Measurements from ENCODE around the gene SEC16B. TPM values are rescaled to one million over a fixed set of nuclear protein-coding genes. Genes with fewer than 3 reads are reported as not detected.

Gene SEC16B
- total and polyA plus RNA-seq, 2 of the 13 experiments (the other 11 are each of a cell fraction or from before 2014, with no cell fraction given): 4.6 to 5.8 TPM

DNA sequence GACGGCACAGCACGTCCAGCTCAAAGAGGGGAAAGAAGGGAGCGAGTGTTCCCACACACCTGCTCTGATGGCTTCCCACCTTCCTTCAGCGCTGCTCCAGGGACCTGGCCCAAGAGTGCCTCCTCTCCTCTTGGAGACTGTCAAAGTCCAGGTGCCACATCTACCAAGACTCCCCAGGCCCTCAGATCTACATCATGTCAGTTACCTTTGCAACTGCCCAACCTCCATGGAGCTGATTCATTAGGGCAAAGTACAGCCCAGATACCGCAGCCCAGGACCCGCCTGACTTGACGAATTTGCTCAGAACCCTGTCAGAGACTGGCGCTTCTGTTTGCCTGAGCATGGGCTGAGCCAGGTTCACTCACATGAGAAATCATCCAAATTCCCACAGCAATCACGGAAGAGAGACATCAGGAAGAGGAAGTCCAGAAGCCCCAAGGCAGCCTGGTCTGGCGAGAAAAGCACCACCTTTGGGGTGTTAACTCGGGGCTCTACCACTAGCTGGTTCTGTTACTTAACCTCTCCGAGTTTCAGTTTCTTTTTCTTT lies at the start of gene SEC16B (continued):
- TF ChIP-seq ARID4A (CRISPR knock-in tag; IDR thresholded peaks at IDR 0.05; ENCODE audit: borderline replicate concordance) (peak; percentile 64; the same call in 1 of the 2 replicates), SETDB1 (CRISPR knock-in tag; IDR thresholded peaks at IDR 0.05; ENCODE audit: borderline replicate concordance) (no peak), GATAD2A (CRISPR knock-in tag; IDR thresholded peaks at IDR 0.05) (peak; percentile 70), FOXA3 (CRISPR knock-in tag; IDR thresholded peaks at IDR 0.05) (no peak), SMAD3 (CRISPR knock-in tag; IDR thresholded peaks at IDR 0.05) (0 out of 2 replicates have a peak, but pooled peaks have one; percentile 49), FOSL1 (CRISPR knock-in tag; IDR thresholded peaks at IDR 0.05; ENCODE audit: borderline replicate concordance) (peak; percentile 24; the same call in 1 of the 2 replicates), IKZF5 (CRISPR knock-in tag; IDR thresholded peaks at IDR 0.05) (peak; percentile 51; the same call in 1 of the 2 replicates), SAFB2 (CRISPR knock-in tag; IDR thresholded peaks at IDR 0.05; ENCODE audit: borderline replicate concordance, low read depth) (no peak), FOSL2 (CRISPR knock-in tag; IDR thresholded peaks at IDR 0.05) (peak; percentile 94), ZNF556 (CRISPR knock-in tag; IDR thresholded peaks at IDR 0.05; ENCODE audit: borderline replicate concordance) (0 out of 2 replicates have a peak, but pooled peaks have one; percentile 28), EP300 (IDR thresholded peaks at IDR 0.05; ENCODE audit: low read depth in 2 of 2, low read length in 2 of 2) (peak in 1 of 2 experiments; percentile 40; a peak in 2 of 4 replicates), EP300 (CRISPR knock-in tag; IDR thresholded peaks at IDR 0.05; ENCODE audit: borderline replicate concordance) (0 out of 2 replicates have a peak, but pooled peaks have one; percentile 13)
- TF ChIP-seq, protein P1, sequence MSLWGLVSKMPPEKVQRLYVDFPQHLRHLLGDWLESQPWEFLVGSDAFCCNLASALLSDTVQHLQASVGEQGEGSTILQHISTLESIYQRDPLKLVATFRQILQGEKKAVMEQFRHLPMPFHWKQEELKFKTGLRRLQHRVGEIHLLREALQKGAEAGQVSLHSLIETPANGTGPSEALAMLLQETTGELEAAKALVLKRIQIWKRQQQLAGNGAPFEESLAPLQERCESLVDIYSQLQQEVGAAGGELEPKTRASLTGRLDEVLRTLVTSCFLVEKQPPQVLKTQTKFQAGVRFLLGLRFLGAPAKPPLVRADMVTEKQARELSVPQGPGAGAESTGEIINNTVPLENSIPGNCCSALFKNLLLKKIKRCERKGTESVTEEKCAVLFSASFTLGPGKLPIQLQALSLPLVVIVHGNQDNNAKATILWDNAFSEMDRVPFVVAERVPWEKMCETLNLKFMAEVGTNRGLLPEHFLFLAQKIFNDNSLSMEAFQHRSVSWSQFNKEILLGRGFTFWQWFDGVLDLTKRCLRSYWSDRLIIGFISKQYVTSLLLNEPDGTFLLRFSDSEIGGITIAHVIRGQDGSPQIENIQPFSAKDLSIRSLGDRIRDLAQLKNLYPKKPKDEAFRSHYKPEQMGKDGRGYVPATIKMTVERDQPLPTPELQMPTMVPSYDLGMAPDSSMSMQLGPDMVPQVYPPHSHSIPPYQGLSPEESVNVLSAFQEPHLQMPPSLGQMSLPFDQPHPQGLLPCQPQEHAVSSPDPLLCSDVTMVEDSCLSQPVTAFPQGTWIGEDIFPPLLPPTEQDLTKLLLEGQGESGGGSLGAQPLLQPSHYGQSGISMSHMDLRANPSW (CRISPR knock-in tag; IDR thresholded peaks at IDR 0.05; ENCODE audit: borderline replicate concordance): 0 out of 2 replicates have a peak, but pooled peaks have one; percentile 48
- TF ChIP-seq, protein P2, sequence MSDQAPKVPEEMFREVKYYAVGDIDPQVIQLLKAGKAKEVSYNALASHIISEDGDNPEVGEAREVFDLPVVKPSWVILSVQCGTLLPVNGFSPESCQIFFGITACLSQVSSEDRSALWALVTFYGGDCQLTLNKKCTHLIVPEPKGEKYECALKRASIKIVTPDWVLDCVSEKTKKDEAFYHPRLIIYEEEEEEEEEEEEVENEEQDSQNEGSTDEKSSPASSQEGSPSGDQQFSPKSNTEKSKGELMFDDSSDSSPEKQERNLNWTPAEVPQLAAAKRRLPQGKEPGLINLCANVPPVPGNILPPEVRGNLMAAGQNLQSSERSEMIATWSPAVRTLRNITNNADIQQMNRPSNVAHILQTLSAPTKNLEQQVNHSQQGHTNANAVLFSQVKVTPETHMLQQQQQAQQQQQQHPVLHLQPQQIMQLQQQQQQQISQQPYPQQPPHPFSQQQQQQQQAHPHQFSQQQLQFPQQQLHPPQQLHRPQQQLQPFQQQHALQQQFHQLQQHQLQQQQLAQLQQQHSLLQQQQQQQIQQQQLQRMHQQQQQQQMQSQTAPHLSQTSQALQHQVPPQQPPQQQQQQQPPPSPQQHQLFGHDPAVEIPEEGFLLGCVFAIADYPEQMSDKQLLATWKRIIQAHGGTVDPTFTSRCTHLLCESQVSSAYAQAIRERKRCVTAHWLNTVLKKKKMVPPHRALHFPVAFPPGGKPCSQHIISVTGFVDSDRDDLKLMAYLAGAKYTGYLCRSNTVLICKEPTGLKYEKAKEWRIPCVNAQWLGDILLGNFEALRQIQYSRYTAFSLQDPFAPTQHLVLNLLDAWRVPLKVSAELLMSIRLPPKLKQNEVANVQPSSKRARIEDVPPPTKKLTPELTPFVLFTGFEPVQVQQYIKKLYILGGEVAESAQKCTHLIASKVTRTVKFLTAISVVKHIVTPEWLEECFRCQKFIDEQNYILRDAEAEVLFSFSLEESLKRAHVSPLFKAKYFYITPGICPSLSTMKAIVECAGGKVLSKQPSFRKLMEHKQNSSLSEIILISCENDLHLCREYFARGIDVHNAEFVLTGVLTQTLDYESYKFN (CRISPR knock-in tag; conservative IDR thresholded peaks at IDR 0.05): no peak; the same call in none of the 2 replicates
- TF ChIP-seq, protein P3, sequence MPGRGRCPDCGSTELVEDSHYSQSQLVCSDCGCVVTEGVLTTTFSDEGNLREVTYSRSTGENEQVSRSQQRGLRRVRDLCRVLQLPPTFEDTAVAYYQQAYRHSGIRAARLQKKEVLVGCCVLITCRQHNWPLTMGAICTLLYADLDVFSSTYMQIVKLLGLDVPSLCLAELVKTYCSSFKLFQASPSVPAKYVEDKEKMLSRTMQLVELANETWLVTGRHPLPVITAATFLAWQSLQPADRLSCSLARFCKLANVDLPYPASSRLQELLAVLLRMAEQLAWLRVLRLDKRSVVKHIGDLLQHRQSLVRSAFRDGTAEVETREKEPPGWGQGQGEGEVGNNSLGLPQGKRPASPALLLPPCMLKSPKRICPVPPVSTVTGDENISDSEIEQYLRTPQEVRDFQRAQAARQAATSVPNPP (CRISPR knock-in tag; IDR thresholded peaks at IDR 0.05): no peak

Measured in HepG2 (cell line).